ENCODE measurements around the gene NPAS1.

Gene NPAS1

DNA sequence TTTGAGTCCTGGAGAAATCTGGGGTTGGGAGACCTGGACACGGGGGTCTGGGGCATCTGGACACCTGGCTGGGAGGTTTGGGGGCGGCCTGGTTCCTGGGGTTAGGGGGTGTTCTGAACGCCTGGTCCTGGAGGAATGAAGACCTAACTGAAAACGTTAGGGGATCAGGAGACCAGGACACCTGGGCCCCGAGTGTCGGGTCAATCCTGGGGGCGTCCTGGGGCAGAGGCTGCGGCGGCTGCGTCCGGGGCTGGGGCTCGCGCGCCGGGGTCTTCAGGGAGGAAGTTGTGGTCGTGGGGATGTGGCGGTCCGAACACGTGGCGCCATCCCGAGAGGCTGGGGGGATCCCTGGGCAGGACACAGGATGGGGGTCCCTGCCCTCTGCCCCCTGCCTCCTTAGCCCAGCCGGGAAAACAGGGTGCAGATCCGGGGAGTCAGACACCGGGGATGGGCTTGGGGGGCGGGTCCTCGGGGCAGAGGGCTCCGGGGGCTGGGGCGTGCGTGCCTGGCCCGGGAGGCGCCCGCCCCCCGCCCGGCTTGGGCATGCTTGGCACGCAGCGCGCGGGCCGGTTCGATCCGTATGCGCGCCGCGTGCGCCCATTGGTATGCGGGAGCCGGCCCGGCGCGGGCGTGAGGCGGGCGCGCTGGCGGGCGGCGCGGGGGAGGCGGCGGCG, 632 bp downstream of the NPAS1 start:
- no peak for DNase-seq
- H2BK120ac ChIP-seq (ENCODE audit: low read depth, low read length): no peak overlapping the region
- H2BK15ac ChIP-seq (ENCODE audit: low read depth, poor library complexity, severe bottlenecking): peak overlapping the region; percentile 63
- no peak overlapping the region for H4K91ac ChIP-seq (ENCODE audit: low read length)
- H3K23ac ChIP-seq (ENCODE audit: low read length in 2 of 2): peak overlapping the region in 1 of 2 experiments; percentile 59
- H3K14ac ChIP-seq (ENCODE audit: low read length in 2 of 2): no peak overlapping the region
- H3K4me3 ChIP-seq (ENCODE audit: insufficient read depth in 1 of 2, low read depth in 1 of 2, low read length in 2 of 2): no peak overlapping the region
- no peak overlapping the region for H3K9ac ChIP-seq (ENCODE audit: low read length)
- peak overlapping the region in 1 of 2 experiments; percentile 35 for H3K4ac ChIP-seq (ENCODE audit: low read depth in 1 of 2, low read length in 2 of 2)
- no peaks in the 10 kb centered on the region for H3K36me3 ChIP-seq (ENCODE audit: control insufficient read depth in 1 of 2, insufficient read depth in 2 of 2, low read depth in 1 of 2, low read length in 2 of 2)
- peaks cover 31% of the 10 kb centered on the region for H3K4me1 ChIP-seq (ENCODE audit: control insufficient read depth, insufficient read depth, low read depth, low read length)
- H3K27ac ChIP-seq (ENCODE audit: low read length, poor library complexity, severe bottlenecking): no peak overlapping the region
- no peak overlapping the region for H2AK5ac ChIP-seq (ENCODE audit: low read length, severe bottlenecking)
- H3K27me3 ChIP-seq (ENCODE audit: control insufficient read depth in 1 of 2, insufficient read depth in 1 of 2, low read length in 2 of 2): peaks cover 45 to 53% of the 10 kb centered on the region in 2 experiments
- H2BK5ac ChIP-seq (ENCODE audit: low read depth, low read length, poor library complexity, severe bottlenecking): no peak overlapping the region
- no peaks in the 10 kb centered on the region for H3K79me1 ChIP-seq (replicated peaks; ENCODE audit: low read length, poor library complexity, severe bottlenecking)
- H3K4me2 ChIP-seq (ENCODE audit: low read length, poor library complexity, severe bottlenecking): peak overlapping the region; percentile 79
- WGBS: 4% methylated on average over 50 of the region's 62 CpGs
- H2BK12ac ChIP-seq (ENCODE audit: low read length in 2 of 2): no peak overlapping the region
- H3K18ac ChIP-seq (ENCODE audit: low read depth in 1 of 2, low read length in 2 of 2): peak overlapping the region in 1 of 2 experiments; percentile 57
- H2AFZ ChIP-seq (ENCODE audit: low read depth, low read length): no peak overlapping the region
- no peaks in the 10 kb centered on the region for H3K9me3 ChIP-seq (ENCODE audit: control insufficient read depth, low read length)
- H4K8ac ChIP-seq (ENCODE audit: low read length): no peak overlapping the region

GRCh38 chr19:47020992-47021496, 1.4 kb downstream of the NPAS1 start:
- Histone ChIP-seq H3K9ac (ENCODE audit: low read length) (no peak overlapping the region), H3K36me3 (ENCODE audit: control insufficient read depth in 1 of 2, insufficient read depth in 2 of 2, low read depth in 1 of 2, low read length in 2 of 2) (no peaks in the 10 kb centered on the region), H3K14ac (ENCODE audit: low read length in 2 of 2) (no peak overlapping the region), H3K23ac (ENCODE audit: low read length in 2 of 2) (peak overlapping the region in 1 of 2 experiments; percentile 80), H3K4me3 (ENCODE audit: insufficient read depth in 1 of 2, low read depth in 1 of 2, low read length in 2 of 2) (peak overlapping the region in 1 of 2 experiments; percentile 58), H4K8ac (ENCODE audit: low read length) (peak overlapping the region; percentile 64), H3K4ac (ENCODE audit: low read depth in 1 of 2, low read length in 2 of 2) (no peak overlapping the region), H2BK120ac (ENCODE audit: low read depth, low read length) (peak overlapping the region; percentile 0), H3K79me1 (replicated peaks; ENCODE audit: low read length, poor library complexity, severe bottlenecking) (no peaks in the 10 kb centered on the region), H2AK5ac (ENCODE audit: low read length, severe bottlenecking) (no peak overlapping the region), H2AFZ (ENCODE audit: low read depth, low read length) (no peak overlapping the region), H2BK12ac (ENCODE audit: low read length in 2 of 2) (no peak overlapping the region), H2BK15ac (ENCODE audit: low read depth, poor library complexity, severe bottlenecking) (no peak overlapping the region), H3K27me3 (ENCODE audit: control insufficient read depth in 1 of 2, insufficient read depth in 1 of 2, low read length in 2 of 2) (peaks cover 50 to 59% of the 10 kb centered on the region in 2 experiments), H4K91ac (ENCODE audit: low read length) (no peak overlapping the region), H3K9me3 (ENCODE audit: control insufficient read depth, low read length) (no peaks in the 10 kb centered on the region), H3K4me1 (ENCODE audit: control insufficient read depth, insufficient read depth, low read depth, low read length) (peaks cover 31% of the 10 kb centered on the region), H2BK5ac (ENCODE audit: low read depth, low read length, poor library complexity, severe bottlenecking) (peak overlapping the region; percentile 57), H3K27ac (ENCODE audit: low read length, poor library complexity, severe bottlenecking) (no peak overlapping the region), H3K18ac (ENCODE audit: low read depth in 1 of 2, low read length in 2 of 2) (no peak overlapping the region), H3K4me2 (ENCODE audit: low read length, poor library complexity, severe bottlenecking) (peak overlapping the region; percentile 79)
- peak; percentile 29 for DNase-seq
- under 1% methylated on average over 35 of the region's 37 CpGs for WGBS

GRCh38 chr19:47021536-47022139, 2.0 kb downstream of the NPAS1 start:
- H3K23ac ChIP-seq (ENCODE audit: low read length in 2 of 2): no peak overlapping the region
- H3K18ac ChIP-seq (ENCODE audit: low read depth in 1 of 2, low read length in 2 of 2): peak overlapping the region in 1 of 2 experiments; percentile 14
- H3K14ac ChIP-seq (ENCODE audit: low read length in 2 of 2): no peak overlapping the region
- no peak overlapping the region for H2AK5ac ChIP-seq (ENCODE audit: low read length, severe bottlenecking)
- no peak overlapping the region for H3K27ac ChIP-seq (ENCODE audit: low read length, poor library complexity, severe bottlenecking)
- no peak overlapping the region for H2BK12ac ChIP-seq (ENCODE audit: low read length in 2 of 2)
- peaks cover 31% of the 10 kb centered on the region for H3K4me1 ChIP-seq (ENCODE audit: control insufficient read depth, insufficient read depth, low read depth, low read length)
- WGBS: 6% methylated on average over 49 of the region's 50 CpGs
- H3K79me1 ChIP-seq (replicated peaks; ENCODE audit: low read length, poor library complexity, severe bottlenecking): no peaks in the 10 kb centered on the region
- H3K4ac ChIP-seq (ENCODE audit: low read depth in 1 of 2, low read length in 2 of 2): no peak overlapping the region
- H2BK15ac ChIP-seq (ENCODE audit: low read depth, poor library complexity, severe bottlenecking): peak overlapping the region; percentile 30
- no peak overlapping the region for H2BK120ac ChIP-seq (ENCODE audit: low read depth, low read length)
- DNase-seq: no peak
- H3K36me3 ChIP-seq (ENCODE audit: control insufficient read depth in 1 of 2, insufficient read depth in 2 of 2, low read depth in 1 of 2, low read length in 2 of 2): no peaks in the 10 kb centered on the region
- no peak overlapping the region for H3K9ac ChIP-seq (ENCODE audit: low read length)
- no peaks in the 10 kb centered on the region for H3K9me3 ChIP-seq (ENCODE audit: control insufficient read depth, low read length)
- no peak overlapping the region for H4K8ac ChIP-seq (ENCODE audit: low read length)
- no peak overlapping the region for H2AFZ ChIP-seq (ENCODE audit: low read depth, low read length)
- H3K4me3 ChIP-seq (ENCODE audit: insufficient read depth in 1 of 2, low read depth in 1 of 2, low read length in 2 of 2): no peak overlapping the region
- H2BK5ac ChIP-seq (ENCODE audit: low read depth, low read length, poor library complexity, severe bottlenecking): no peak overlapping the region
- peak overlapping the region; percentile 79 for H3K4me2 ChIP-seq (ENCODE audit: low read length, poor library complexity, severe bottlenecking)
- H3K27me3 ChIP-seq (ENCODE audit: control insufficient read depth in 1 of 2, insufficient read depth in 1 of 2, low read length in 2 of 2): peaks cover 54 to 63% of the 10 kb centered on the region in 2 experiments
- no peak overlapping the region for H4K91ac ChIP-seq (ENCODE audit: low read length)

DNA sequence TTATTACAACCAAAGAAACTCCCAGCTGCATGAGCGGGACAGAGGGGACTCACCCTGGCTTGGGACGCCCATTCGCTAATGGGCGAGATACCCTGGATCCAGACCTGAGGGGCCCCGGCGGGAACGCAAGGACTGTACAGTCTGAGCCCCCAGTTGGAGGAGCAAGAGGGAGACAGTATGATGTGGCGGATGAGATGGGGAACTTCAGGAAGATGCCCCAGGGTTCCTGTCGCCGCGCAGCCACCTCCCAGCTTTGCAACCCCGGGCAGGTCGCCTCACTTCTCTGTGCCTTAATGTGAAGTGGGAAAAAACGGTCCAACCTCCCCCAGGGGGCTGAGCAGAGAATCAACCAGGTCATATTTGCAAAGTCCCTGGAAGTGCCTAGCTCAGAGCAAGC, 2.5 kb downstream of the NPAS1 start:
- Histone ChIP-seq H2BK15ac (ENCODE audit: low read depth, poor library complexity, severe bottlenecking) (no peak overlapping the region), H3K27ac (ENCODE audit: low read length, poor library complexity, severe bottlenecking) (no peak overlapping the region), H3K9me3 (ENCODE audit: control insufficient read depth, low read length) (no peaks in the 10 kb centered on the region), H3K79me1 (replicated peaks; ENCODE audit: low read length, poor library complexity, severe bottlenecking) (no peaks in the 10 kb centered on the region), H2AK5ac (ENCODE audit: low read length, severe bottlenecking) (no peak overlapping the region), H2BK5ac (ENCODE audit: low read depth, low read length, poor library complexity, severe bottlenecking) (no peak overlapping the region), H3K4me1 (ENCODE audit: control insufficient read depth, insufficient read depth, low read depth, low read length) (peaks cover 31% of the 10 kb centered on the region), H3K4ac (ENCODE audit: low read depth in 1 of 2, low read length in 2 of 2) (no peak overlapping the region), H3K9ac (ENCODE audit: low read length) (no peak overlapping the region), H3K14ac (ENCODE audit: low read length in 2 of 2) (no peak overlapping the region), H3K23ac (ENCODE audit: low read length in 2 of 2) (no peak overlapping the region), H3K18ac (ENCODE audit: low read depth in 1 of 2, low read length in 2 of 2) (no peak overlapping the region), H2BK120ac (ENCODE audit: low read depth, low read length) (no peak overlapping the region), H3K4me2 (ENCODE audit: low read length, poor library complexity, severe bottlenecking) (no peak overlapping the region), H4K91ac (ENCODE audit: low read length) (no peak overlapping the region), H3K36me3 (ENCODE audit: control insufficient read depth in 1 of 2, insufficient read depth in 2 of 2, low read depth in 1 of 2, low read length in 2 of 2) (no peaks in the 10 kb centered on the region), H2BK12ac (ENCODE audit: low read length in 2 of 2) (no peak overlapping the region), H2AFZ (ENCODE audit: low read depth, low read length) (no peak overlapping the region), H3K27me3 (ENCODE audit: control insufficient read depth in 1 of 2, insufficient read depth in 1 of 2, low read length in 2 of 2) (peaks cover 58 to 68% of the 10 kb centered on the region in 2 experiments), H4K8ac (ENCODE audit: low read length) (no peak overlapping the region), H3K4me3 (ENCODE audit: insufficient read depth in 1 of 2, low read depth in 1 of 2, low read length in 2 of 2) (no peak overlapping the region)
- 71% methylated on average over 14 of the region's 14 CpGs for WGBS
- no peak for DNase-seq

Data from mesenchymal stem cell (in vitro differentiated cells and primary cell).